Lower leg skin (tissue), 4 donors: ENCODE measurements around the gene ERAP2. TPM values are rescaled to one million over a fixed set of nuclear protein-coding genes. Genes with fewer than 3 reads are reported as not detected.
A peak's percentile ranks its signal among the peaks of the same experiment; 100 is the strongest.

Experiments
- DNase-seq, 2 donors: peaks; one replicate each; pipeline ENCODE4 v3.0.0-alpha.2; 2019; ENCODE audit warnings: low spot score in 2 of 2
- H3K4me3 ChIP-seq: fragments of 200-600 bp; sonication (generic); 2 replicates; pipeline ENCODE4 v1.5.1; 2017; ENCODE audit warnings: mild to moderate bottlenecking, low read depth; ENCODE audit not compliant: poor library complexity, severe bottlenecking
- CTCF ChIP-seq, 3 donors: fragments of 450-650 bp; IDR thresholded peaks; one replicate each; pipeline ENCODE4 v1.5.1; 2016; ENCODE audit warnings: antibody characterized with exemption in 3 of 3, mild to moderate bottlenecking in 3 of 3, moderate library complexity in 2 of 3
- POLR2A ChIP-seq, 2 donors: fragments of 450-650 bp; IDR thresholded peaks; one replicate each; pipeline ENCODE4 v1.6.1; 2016 to 2017; ENCODE audit warnings: antibody characterized with exemption in 2 of 2, mild to moderate bottlenecking in 1 of 2, moderate library complexity in 1 of 2
- WGBS, 2 donors: methylation state at CpG; one replicate each; pipeline ENCODE4 v1.1.5; 2018; 5-methylcytosine and 5-hydroxymethylcytosine counted together
- intact Hi-C: fragments of 100-400 bp; cut with DNase I; formaldehyde crosslinking; loops from one replicate; pipeline ENCODE4 v1.15.0; 2023; ENCODE audit warnings: low total_unique reads
- total RNA-seq, 4 donors: library from RNA; depleted of rRNA; stranded (reverse); fragments of >200 nt; gene quantifications; one replicate each; pipeline ENCODE4 v1.1.0, GENCODE V29; 2016

Gene ERAP2
- total RNA-seq, result 10 to 100 TPM in 1 of 4 donors, 1 to 10 TPM in 3; 5.0 to 11.0 (median 9.3) TPM

GRCh38 chr5:96876292-96876850 lies at the start of gene ERAP2:
Gene ERAP2 (plus strand): TSS chr5:96876500. CDS start chr5:96879686, 3,186 bp downstream.
- no peak for DNase-seq
- TF ChIP-seq POLR2A (IDR thresholded peaks at IDR 0.05), result no peak
- WGBS, 2 donors, result 2 to 3% methylated on average over 6 of the region's 6 CpGs
- intact Hi-C loops, result no loop called here
- peak within 1 kb of the TSS; percentile 40 for H3K4me3 ChIP-seq

- intact Hi-C loops, result no loop called here
- TF ChIP-seq POLR2A (IDR thresholded peaks at IDR 0.05), result no peak
- TF ChIP-seq CTCF (IDR thresholded peaks at IDR 0.05), result no peak
- DNase-seq, result no peak
- 74 to 80% methylated on average over 6 of the region's 6 CpGs for WGBS, 2 donors
- H3K4me3 ChIP-seq, result no peak overlapping the region
Measured at GRCh38 chr5:96829297-96829696, 47.0 kb upstream of the ERAP2 start.

GRCh38 chr5:96834016-96834415 lies 42.3 kb upstream of the ERAP2 start:
- TF ChIP-seq CTCF (IDR thresholded peaks at IDR 0.05), result no peak
- TF ChIP-seq POLR2A (IDR thresholded peaks at IDR 0.05), result no peak
- intact Hi-C loops, result no loop called here
- WGBS, 2 donors, result 91 to 93% methylated on average over 3 of the region's 3 CpGs
- DNase-seq, result no peak
- H3K4me3 ChIP-seq, result no peak overlapping the region

- no peak for DNase-seq
- TF ChIP-seq POLR2A (IDR thresholded peaks at IDR 0.05) (no peak), CTCF (IDR thresholded peaks at IDR 0.05) (no peak)
- WGBS, 2 donors, result 91 to 96% methylated on average over 2 of the region's 2 CpGs
- intact Hi-C loops, result no loop called here
- H3K4me3 ChIP-seq, result no peak overlapping the region
Measured at GRCh38 chr5:96835791-96836191, 40.5 kb upstream of the ERAP2 start.

- intact Hi-C loops, result no loop called here
- no peak for DNase-seq
- WGBS, 2 donors, result 92 to 99% methylated on average over 1 of the region's 1 CpG
- TF ChIP-seq CTCF (IDR thresholded peaks at IDR 0.05) (no peak), POLR2A (IDR thresholded peaks at IDR 0.05) (no peak)
- H3K4me3 ChIP-seq, result no peak overlapping the region
Measured at GRCh38 chr5:96836817-96837216, 39.5 kb upstream of the ERAP2 start.

GRCh38 chr5:96837303-96837702 lies 39.0 kb upstream of the ERAP2 start:
- H3K4me3 ChIP-seq, result no peak overlapping the region
- TF ChIP-seq POLR2A (IDR thresholded peaks at IDR 0.05) (no peak), CTCF (IDR thresholded peaks at IDR 0.05) (no peak)
- no peak for DNase-seq
- intact Hi-C loops, result no loop called here
- 88% methylated on average over 14 of the region's 14 CpGs for WGBS, 2 donors
